Osteoblast (primary cell): ENCODE measurements around the gene TWF2. TPM values are rescaled to one million over a fixed set of nuclear protein-coding genes. Genes with fewer than 3 reads are reported as not detected.

ENCODE experiments used
- DNase-seq: peaks from one replicate; pipeline ENCODE4 v3.0.0; 2011; ENCODE audit warnings: low spot score, mixed read lengths; ENCODE audit not compliant: insufficient read length; ENCODE audit errors: missing footprints
- H2AFZ ChIP-seq: 2 replicates; pipeline ENCODE4 v1.6.0; 2011; ENCODE audit warnings: mild to moderate bottlenecking, low read length
- H3K27ac ChIP-seq: 2 replicates; pipeline ENCODE4 v1.5.1; 2011; ENCODE audit warnings: mild to moderate bottlenecking, low read depth, low read length, moderate library complexity
- H3K27me3 ChIP-seq: 2 replicates; pipeline ENCODE4 v1.6.0; 2012; ENCODE audit warnings: mild to moderate bottlenecking, control low read depth, inconsistent platforms, low read length, moderate library complexity; ENCODE audit not compliant: insufficient read depth
- H3K36me3 ChIP-seq: 2 replicates; pipeline ENCODE4 v1.5.1; 2011; ENCODE audit warnings: mild to moderate bottlenecking, low read length, control low read depth, moderate library complexity; ENCODE audit not compliant: insufficient read depth
- H3K4me1 ChIP-seq: 2 replicates; pipeline ENCODE4 v1.5.1; 2011; ENCODE audit warnings: mild to moderate bottlenecking, low read length, control low read depth, moderate library complexity; ENCODE audit not compliant: insufficient read depth
- H3K4me2 ChIP-seq: 2 replicates; pipeline ENCODE4 v1.6.0; 2011; ENCODE audit warnings: mild to moderate bottlenecking, low read length; ENCODE audit not compliant: insufficient read depth
- H3K4me3 ChIP-seq: fragments of 200-600 bp; sonication (generic); 3 replicates; pipeline ENCODE4 v1.5.1; 2012; ENCODE audit warnings: mild to moderate bottlenecking, low read length, inconsistent platforms; ENCODE audit not compliant: insufficient read depth
- H3K79me2 ChIP-seq: 2 replicates; pipeline ENCODE4 v1.6.0; 2012; ENCODE audit warnings: mild to moderate bottlenecking, low read length, control low read depth, inconsistent platforms; ENCODE audit not compliant: insufficient read depth
- H3K9me3 ChIP-seq: 2 replicates; pipeline ENCODE4 v1.5.1; 2011; ENCODE audit warnings: low read depth, low read length, control low read depth
- H4K20me1 ChIP-seq: 2 replicates; pipeline ENCODE4 v1.6.0; 2012; ENCODE audit warnings: mild to moderate bottlenecking, low read length, control low read depth; ENCODE audit not compliant: insufficient read depth
- CTCF ChIP-seq: IDR thresholded peaks from 2 replicates; pipeline ENCODE4 v1.5.1; 2011; ENCODE audit warnings: mild to moderate bottlenecking, low read depth, low read length, moderate library complexity; ENCODE audit errors: extremely low read depth
- total RNA-seq: library from RNA; depleted of rRNA; stranded (reverse); fragments of >200 nt; gene quantifications from 2 replicates; pipeline ENCODE4 v1.2.3, GENCODE V29; 2012

Gene TWF2
- total RNA-seq, 1 donor: 138 TPM

- no peaks in the 10 kb centered on the region for H3K4me1 ChIP-seq
- H4K20me1 ChIP-seq: peaks cover 8% of the 10 kb centered on the region
- H3K27ac ChIP-seq: no peak overlapping the region
- no peak overlapping the region for H3K4me3 ChIP-seq
- H3K36me3 ChIP-seq: peaks cover 29% of the 10 kb centered on the region
- no peak for TF ChIP-seq CTCF
- DNase-seq: peak; percentile 48
- no peaks in the 10 kb centered on the region for H3K27me3 ChIP-seq
- H3K4me2 ChIP-seq: no peak overlapping the region
- H3K79me2 ChIP-seq: no peaks in the 10 kb centered on the region
- H2AFZ ChIP-seq: no peak overlapping the region
- H3K9me3 ChIP-seq: no peaks in the 10 kb centered on the region
These were observed 12.6 kb downstream of the TWF2 start for GRCh38 chr3:52226229-52226817.

GRCh38 chr3:52225452-52226228 lies 13.3 kb downstream of the TWF2 start, which contains the start of gene TLR9:
TSS of gene TLR9 (minus strand) at chr3:52225645. CDS start at chr3:52225529, 116 bp downstream.
- H3K4me2 ChIP-seq: no peak within 1 kb of the TSS
- no peak for TF ChIP-seq CTCF
- no peaks in the 10 kb centered on the region for H3K4me1 ChIP-seq
- no peaks in the 10 kb centered on the region for H3K79me2 ChIP-seq
- H2AFZ ChIP-seq: no peak within 1 kb of the TSS
- peak; percentile 73 for DNase-seq
- H3K9me3 ChIP-seq: no peaks in the 10 kb centered on the region
- H3K4me3 ChIP-seq: no peak within 1 kb of the TSS
- H3K36me3 ChIP-seq: peaks cover 23% of the 10 kb centered on the region
- H3K27ac ChIP-seq: no peak within 1 kb of the TSS
- H4K20me1 ChIP-seq: peaks cover 5% of the 10 kb centered on the region
- no peaks in the 10 kb centered on the region for H3K27me3 ChIP-seq

- Histone ChIP-seq H3K4me3 (no peak overlapping the region), H3K27me3 (no peaks in the 10 kb centered on the region), H3K4me2 (no peak overlapping the region), H3K36me3 (peaks cover 6% of the 10 kb centered on the region), H4K20me1 (no peaks in the 10 kb centered on the region), H3K4me1 (no peaks in the 10 kb centered on the region), H2AFZ (no peak overlapping the region), H3K27ac (no peak overlapping the region), H3K79me2 (no peaks in the 10 kb centered on the region), H3K9me3 (no peaks in the 10 kb centered on the region)
- peak; percentile 87 for DNase-seq
- no peak for TF ChIP-seq CTCF
These were observed 15.2 kb downstream of the TWF2 start for GRCh38 chr3:52223449-52224408.
